COR-L47 (cell line): ENCODE data around the gene NPB.
"Not testable (repeated sequence)": the region's sequence is repeated elsewhere in the genome, so short reads cannot be mapped to it uniquely, and the experiment has no call there.

Source experiments
- DNase-seq: peaks from one replicate; lab custom pipeline; 2025; lab: John Stamatoyannopoulos, UW

Gene NPB

GRCh38 chr17:81911969-81912368 lies 9.9 kb downstream of the NPB start:
- DNase-seq = no peak

DNA sequence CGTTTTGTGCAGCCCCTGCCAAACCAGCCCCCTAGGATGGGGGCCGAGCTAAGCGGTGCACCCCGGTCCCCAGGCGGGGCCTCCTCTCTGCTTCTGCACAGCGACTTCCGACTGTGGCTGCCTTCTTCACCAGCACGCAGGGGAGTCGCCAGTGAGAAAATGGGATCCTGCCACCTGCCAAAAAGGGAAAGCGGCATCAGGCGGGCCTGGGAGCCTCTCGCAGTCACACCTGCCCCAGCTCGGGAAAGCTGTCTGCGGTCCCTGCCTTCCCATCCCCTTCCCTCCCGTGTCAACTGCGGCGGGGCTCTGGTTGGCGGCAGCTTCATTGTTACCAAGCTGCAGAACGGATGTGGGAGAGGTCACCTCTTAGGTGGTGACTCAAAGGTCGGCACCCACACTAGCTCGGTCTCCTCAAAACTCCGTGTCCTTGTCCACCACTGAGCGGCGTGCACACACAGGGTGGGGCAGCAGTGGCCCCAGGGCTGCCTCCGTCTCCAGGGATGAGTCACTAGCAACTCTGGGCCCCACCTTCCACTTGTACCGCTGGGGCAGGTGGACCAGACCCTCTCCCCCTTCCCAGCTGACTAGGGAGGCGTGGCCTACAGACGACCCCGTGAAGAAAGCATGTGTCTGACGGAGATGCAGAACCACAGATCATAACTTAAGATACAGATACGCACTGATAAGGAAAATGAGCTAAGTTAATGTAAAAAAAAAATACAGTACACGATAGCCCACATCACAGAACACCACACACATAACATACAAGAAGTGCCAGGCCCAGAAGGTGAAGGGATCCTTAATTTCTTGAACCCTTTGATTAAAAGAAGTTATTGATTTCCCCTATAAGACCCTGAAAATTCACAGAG lies 10.6 kb downstream of the NPB start:
- no peak for DNase-seq

- DNase-seq = no peak
Measured at GRCh38 chr17:81913394-81914102, 11.5 kb downstream of the NPB start.

DNA sequence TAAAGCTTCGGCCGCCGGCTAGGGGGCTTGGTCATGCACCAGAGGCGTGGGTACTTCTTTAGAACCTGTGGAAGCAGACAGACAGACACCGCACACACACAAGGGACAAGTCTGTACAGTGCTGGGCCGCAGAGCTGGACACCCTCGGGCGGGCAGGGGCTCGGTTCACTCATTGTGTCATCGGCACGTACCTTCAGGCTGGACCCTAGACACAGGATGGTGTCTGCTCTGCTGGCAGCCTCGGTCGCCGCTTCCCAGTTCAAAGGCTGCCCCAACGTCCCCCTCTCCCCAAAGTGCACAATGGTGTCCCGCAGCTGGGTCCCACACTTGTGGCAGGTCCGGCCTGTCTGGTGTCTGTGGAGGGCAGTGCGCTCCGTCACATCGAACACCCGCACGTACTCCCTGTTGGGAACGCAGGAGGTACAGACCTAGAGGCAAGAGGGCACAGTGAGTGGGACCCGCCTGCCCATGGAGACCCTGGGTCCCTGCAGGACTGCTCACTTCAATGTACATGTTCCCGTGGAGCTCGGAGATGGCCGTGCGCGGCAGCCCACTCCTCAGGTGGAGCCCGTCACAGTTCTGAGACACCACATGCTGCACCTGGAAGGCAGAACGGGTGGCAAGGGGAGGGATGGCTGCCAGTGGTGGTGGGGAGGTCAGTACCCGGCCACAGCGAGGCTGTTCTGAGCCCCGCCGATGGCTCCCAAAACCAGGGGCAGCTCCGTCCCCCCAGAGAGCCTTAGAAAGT lies 12.2 kb downstream of the NPB start:
- no peak for DNase-seq

GRCh38 chr17:81915331-81915730 lies 13.3 kb downstream of the NPB start:
- DNase-seq = no peak

GRCh38 chr17:81916234-81917001 lies 14.4 kb downstream of the NPB start:
- no peak for DNase-seq

GRCh38 chr17:81917565-81918332 lies 15.7 kb downstream of the NPB start, which contains the start of gene SIRT7:
Gene SIRT7 (minus strand): TSS chr17:81918176. CDS start chr17:81918131, 45 bp downstream.
- peak; percentile 73 for DNase-seq

GRCh38 chr17:81918333-81918669 lies 16.3 kb downstream of the NPB start:
- DNase-seq = not testable (repeated sequence)

DNA sequence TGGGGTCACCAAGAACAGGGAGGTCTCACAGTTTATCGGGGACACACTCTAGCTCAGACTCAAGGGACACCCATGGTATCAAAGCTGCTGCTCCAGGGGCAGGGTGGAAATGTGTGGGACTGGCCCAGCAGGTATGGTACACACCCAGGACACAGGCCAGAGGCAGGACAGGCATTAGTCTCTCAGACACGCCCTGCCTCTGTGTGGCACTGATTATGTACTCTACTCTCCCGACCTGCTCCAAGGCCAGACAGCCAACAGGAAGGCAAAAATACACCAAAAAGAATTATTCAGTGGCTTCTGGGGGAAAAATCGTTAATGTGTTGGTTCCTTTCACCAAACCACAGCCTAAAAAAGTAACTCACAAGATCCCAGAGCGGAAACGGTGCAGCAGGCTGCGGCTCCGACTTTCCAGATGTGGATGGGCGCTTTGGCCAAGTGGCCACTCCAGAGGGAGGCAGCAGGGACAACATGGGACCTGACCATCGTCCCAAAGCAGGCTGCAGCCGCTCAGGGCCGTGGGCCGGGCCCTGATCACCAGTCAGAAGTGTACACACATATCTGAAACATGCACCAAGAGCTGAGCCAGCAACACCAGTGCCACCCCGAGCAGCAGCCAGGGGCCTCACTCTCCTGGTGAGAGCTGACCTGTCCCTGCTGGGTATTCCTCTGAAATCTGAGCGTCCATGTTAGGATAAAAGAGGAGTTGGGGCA lies 17.0 kb downstream of the NPB start:
- no peak for DNase-seq

GRCh38 chr17:81920612-81921536 lies 18.8 kb downstream of the NPB start:
- DNase-seq = no peak

DNA sequence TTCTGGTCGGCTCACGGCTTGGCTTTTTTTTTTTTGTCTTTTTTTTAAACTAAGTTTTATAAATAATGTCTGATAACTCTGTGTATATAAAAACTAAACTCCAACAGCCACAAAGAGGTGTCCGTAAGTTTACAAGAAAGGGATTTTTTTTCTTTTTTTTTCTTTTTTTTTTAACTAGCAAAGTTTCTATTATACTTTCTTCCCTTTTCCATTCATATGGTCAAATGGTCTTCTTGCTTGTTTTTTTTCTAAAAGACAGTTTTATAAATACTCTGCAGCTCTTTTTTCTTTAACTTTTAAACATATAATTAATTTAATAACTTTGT lies 19.5 kb downstream of the NPB start:
- no peak for DNase-seq

DNA sequence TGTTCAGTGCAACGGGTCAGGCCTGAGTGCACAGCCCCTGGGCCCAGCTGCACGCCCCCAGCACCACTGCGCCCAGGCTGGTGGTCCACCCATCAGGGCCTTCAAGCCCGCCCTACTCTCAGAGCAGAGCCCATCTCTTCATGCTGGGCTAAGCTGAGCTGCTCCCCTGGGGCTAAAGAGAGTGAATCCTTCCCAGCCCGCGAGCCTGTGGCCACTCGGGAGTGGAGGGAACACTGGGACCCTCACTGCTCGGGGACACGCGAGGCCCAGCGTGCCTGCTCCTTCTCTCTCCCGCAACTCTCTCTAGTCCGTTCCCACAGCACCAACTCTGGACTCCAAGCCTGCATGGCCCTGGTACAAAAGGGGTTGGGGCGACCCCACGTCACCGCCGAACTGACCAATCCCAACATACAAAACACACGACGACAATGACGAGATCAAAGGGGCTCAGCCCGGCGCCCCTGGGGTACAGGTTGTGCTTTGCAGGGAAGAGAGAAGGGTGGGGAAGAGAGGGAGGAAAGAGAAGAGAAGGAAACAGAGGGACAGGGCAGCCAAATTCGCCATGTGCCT lies 20.0 kb downstream of the NPB start:
- DNase-seq = no peak

GRCh38 chr17:81922566-81923301 lies 20.7 kb downstream of the NPB start:
- DNase-seq = no peak

- no peak for DNase-seq
Measured at GRCh38 chr17:81923302-81924260, 21.5 kb downstream of the NPB start.

GRCh38 chr17:81924557-81925532 lies 22.8 kb downstream of the NPB start:
- no peak for DNase-seq

DNA sequence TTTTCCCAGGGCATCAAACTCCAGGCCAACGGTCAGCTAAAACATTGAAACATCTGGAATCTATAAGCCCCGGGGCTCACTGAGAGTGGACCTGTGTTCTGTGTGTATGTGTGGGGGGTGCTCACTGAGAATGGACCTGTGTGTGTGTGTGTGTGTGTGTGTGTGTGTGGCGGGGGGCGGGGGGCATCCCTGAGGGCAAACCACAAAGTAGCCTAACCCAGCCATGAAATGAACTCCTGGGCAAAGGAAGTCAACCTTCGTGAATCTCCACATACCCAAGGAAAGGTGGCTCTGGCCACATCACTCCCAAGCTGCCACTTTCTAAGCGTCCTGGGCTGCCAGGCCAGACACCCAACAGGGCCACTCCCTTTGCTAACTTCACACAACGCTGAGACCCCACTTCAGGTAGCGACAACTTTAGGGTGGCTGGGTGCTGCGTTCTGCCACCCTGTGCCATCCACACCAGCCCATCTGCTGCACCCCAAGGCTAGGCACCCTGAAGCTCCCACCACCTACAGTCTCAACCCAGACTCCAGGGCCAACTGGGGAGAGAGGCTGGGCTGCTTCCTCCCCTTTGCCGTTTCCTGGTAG lies 23.9 kb downstream of the NPB start:
- no peak for DNase-seq
